HG02870 (cell line): Measurements from ENCODE around the gene USP2.

Experiments
- ATAC-seq: cut with Tn5 transposase; IDR thresholded peaks from one replicate; pipeline ENCODE4 v1.9.1; 2021; ENCODE audit warnings: mild to moderate bottlenecking, moderate library complexity; ENCODE audit not compliant: unreplicated experiment

Gene USP2, protein sequence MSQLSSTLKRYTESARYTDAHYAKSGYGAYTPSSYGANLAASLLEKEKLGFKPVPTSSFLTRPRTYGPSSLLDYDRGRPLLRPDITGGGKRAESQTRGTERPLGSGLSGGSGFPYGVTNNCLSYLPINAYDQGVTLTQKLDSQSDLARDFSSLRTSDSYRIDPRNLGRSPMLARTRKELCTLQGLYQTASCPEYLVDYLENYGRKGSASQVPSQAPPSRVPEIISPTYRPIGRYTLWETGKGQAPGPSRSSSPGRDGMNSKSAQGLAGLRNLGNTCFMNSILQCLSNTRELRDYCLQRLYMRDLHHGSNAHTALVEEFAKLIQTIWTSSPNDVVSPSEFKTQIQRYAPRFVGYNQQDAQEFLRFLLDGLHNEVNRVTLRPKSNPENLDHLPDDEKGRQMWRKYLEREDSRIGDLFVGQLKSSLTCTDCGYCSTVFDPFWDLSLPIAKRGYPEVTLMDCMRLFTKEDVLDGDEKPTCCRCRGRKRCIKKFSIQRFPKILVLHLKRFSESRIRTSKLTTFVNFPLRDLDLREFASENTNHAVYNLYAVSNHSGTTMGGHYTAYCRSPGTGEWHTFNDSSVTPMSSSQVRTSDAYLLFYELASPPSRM

DNA sequence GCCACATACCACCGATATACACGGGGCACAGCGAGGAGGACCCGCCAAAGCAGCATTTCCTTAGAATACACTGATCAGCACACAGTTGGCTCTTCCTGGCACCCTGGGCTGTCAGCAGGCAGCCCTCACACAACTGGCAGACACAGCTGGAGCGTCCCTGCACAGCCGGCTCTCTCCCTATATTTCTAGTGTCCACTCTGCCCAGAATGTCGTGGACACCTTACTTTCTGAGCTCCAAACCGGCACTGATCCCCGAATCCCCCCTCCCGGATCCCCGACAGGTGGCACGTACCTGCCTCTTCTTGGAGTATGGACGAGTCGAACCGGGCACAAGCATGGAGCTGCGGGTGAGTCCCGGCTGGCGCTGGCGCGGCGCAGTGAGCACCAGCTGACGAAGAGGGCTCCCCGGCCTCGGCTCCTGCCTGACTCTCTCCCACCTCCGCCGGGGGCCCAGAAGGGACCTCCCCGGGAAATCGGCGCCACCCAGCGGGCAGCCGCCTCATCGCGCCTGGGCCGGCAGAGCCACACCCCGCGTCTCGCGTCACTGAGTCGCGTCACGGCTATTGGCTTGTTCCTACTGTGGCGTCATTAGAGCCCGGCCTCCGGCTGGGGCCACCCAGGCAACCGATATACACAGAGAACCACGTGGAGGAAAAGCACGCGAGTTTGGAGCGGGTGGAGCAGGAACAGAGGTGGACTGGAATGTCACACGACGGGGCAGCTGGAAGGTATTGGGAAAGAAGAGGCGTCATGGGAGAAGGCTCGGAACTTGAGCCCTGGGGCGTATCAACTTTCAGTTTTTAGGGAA lies at the start of gene USP2:
USP2 (minus strand) TSS at position 510 of the 808 bp plus-strand sequence. CDS start 8,210 bp downstream, outside the sequence.
- ATAC-seq = peak; percentile 98

DNA sequence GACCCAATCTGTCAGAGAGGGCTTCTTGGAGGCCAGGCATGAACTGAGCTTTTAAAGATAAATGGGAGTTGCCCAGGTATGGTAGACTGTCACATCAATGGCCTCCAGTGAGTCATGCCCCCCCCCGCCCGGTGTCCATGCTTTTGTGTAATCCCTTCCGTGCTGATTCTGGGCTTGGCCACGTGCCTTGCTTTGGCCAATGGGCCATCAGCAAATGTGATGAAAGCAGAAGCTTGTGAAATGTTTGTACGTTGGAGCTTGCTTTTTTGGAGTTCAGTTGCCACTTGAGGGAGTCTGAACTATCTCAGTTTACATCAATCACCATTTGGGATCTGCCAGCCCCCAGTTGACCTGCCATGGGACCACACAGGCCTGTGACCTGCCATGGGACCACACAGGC lies 45.8 kb upstream of the USP2 start:
- ATAC-seq = no peak

DNA sequence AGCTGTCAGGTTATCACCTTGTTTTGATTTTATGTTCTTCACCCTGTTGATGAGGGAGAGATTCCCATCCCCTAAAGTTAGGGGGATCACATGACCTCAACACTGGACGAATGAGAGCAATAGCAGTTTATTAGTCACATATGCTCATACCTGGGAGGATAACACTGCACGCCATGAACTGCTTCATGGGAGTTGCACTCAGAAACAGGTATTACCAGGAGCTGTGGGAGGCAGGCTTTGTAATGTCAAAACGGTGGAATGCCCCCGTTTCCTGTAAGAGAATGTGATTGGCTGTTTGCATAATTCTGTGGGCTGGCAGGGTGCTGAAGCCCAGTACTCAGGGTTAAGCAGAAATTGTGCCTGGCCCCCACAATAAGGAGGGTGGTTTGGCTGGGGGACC lies 44.7 kb upstream of the USP2 start:
- no peak for ATAC-seq

DNA sequence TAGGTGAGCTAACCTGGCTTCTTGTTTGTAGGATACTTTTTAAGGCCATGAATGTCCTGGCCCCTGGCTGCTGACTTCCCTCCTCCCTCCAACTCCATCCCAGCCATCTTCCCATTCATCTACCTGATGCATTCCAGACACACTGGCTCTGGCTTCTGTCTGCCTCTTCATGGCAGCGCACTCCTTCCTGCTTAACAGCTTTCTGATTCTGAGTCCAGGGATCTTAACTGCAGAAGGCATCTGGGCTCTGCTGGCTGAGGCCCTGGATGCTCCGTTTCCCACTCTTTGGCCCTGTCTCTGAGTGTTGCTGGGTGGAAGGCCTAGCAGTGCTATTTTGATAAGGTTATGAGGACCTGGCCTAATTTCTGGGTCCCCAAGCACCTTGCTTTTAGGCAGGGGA lies 43.3 kb upstream of the USP2 start:
- ATAC-seq = no peak

DNA sequence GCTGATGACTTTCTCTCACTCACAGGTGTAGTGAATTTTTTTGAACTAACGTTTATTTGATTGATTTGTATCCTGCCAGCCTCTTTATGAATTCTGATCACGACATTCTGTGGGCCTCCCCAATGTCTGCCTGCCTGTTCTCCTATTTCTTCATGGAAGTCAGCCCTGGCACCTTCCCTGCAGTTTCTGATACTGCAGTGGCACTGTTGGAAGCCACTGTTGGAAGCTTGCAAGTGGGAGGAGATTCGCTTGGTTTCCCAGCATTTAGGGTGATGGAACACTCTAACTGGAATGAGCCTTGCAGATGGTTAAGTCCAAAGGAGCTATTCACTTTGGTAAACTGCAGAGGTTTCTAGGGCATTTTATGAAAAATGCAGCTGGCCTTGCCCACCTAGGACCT lies 42.8 kb upstream of the USP2 start:
- no peak for ATAC-seq

DNA sequence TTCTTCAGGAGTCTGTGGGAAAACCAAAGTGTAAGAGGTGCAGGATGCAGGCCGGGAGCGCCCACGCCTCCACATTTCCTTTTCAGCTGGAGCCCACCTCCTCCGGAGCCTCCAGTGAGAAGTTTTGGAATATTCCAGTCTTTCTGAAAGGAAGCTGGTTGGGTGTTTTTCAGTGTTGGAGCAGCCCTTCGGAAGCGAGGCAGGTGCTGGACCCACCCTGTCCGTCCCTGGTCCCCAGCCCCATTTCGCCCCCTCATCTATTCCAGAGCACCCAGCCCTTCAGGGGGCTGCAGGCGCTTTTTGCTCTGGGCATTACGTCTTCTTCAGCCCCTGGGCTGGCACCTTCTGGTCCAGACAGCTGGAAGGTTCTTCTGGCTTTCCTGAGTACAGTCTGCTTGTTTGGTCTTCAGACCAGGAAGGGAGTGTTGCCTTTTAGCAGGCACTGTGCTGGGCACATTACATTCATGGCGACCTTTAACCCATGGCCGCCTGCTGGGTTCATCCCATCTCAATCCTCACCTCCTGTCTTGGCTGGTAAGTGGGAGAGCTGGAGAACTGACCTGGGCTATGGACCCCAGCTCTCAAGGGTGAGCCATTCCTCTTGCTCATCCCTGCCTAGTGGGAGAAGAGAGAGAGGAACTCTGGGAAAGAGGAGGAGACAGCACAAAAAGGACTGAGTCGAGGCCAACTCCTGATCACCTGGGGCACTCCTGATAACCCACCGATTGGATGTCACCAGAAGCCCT lies 42.2 kb upstream of the USP2 start:
- ATAC-seq = no peak

DNA sequence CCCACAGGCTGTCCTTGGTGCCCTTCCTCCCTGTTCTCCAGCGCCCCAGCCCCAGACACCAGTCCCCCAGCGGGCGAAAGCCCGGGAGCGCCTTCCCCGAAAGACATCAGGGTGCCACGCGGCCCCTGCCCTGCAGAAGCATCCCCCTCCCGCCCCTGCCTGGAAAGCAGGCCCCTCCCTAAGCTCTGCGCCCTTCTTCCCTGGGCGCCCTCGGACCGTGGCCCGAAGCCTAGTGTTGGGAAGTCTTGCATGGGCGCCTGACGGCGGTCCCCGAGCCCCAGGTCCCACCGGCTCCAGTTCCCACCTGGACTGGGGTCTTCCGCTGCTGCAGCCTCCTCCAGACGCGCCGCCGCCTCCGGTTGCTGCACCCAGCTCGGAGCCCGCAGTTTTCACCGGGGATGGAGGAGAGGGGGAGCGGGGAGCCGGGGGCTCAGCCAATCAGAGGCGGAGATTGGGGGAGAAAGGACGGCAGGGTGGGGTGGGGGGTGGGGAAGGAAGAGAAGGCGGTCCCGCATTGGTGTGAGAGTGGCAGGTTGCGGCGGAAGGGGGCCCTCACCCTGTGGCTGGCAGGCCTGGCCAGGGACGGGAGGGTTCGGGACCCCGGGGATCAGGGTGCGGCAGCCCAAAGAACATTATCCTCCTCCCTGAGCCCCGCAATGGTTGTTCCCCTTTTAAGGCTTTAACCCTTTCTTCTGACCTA lies 41.5 kb upstream of the USP2 start, which contains the start of gene THY1:
THY1 (minus strand) TSS at position 364 of the 700 bp plus-strand sequence. CDS start 2,267 bp downstream, outside the sequence.
- no peak for ATAC-seq

DNA sequence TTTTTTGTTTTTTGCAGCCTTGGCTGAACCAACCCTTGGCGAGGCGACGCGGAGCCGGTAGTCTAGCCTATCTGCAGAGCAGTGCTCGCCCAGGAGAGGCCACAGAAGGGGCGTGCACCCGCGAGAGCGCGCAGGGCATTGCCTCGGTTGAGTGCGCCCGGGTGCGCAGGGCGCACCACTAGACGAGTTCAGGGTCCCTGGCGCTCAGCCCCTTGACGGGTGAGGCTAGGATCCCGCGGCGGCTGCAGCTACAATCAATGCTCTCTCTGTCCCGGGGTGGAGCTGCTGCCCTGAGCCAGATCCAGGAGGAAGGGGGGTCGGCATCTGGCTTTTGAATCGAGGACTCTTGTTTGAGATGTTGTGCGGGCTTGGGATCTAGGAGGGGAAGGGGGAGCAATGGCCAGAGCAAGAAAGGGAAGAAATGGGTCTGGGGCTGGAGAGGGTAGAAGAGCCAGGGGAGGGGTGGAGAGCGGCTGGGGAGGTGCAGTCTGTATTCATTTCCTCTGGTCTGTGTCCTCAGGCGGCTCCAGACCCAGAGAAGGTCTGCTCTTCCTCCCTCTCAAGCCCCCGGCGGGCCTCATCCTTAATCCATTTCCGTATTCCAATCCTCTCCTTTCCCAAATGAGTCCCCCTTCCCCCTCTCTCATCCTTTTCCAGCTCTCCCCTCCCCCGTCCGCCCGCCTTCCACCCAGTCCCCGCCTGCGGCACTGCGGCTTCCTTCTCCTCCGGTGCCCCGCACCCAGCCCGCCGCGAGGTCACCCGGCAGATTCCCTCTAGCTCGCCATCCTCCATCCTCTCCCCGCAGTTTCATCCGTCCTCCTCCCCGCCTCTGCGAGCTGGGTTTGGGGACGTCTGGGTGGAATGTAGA lies 40.7 kb upstream of the USP2 start:
- ATAC-seq = no peak

DNA sequence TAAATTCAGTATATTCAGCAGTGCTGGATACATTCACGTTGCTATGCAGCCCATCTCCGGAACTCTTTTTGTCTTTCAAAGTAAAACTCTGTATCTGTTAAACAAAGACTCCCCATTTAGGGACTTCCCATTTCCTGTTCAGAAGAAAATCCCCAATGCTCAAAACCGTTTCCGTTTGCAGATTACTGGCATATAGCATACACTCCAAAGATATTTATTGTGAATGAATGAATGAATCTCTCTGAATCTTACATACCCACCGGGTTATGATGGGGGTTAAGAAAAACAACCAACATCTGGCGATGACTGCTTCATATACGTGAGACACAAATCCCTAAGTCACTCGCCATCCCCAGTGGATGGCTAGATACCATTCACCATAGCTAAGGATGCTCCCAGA lies 39.9 kb upstream of the USP2 start:
- no peak for ATAC-seq

DNA sequence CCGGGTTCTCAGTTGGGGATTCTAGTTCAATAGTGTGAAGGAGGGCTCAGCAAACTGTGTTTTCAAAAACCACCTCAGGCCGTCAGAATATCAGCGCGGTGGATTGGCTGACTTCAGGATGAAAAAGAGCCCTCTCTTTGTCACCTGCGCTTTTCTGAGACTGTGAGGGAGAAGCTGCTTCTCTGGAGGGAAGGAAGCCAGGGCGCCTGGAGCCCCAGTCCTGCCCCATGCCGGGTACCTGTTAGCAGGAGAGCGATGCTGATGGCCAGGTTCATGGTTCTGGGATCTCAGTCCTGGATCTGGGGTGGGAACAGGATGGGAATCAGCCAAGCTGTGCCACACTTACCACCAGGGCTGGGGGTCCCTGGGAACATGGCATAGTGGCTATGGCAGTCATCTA lies 39.1 kb upstream of the USP2 start:
- ATAC-seq = no peak

DNA sequence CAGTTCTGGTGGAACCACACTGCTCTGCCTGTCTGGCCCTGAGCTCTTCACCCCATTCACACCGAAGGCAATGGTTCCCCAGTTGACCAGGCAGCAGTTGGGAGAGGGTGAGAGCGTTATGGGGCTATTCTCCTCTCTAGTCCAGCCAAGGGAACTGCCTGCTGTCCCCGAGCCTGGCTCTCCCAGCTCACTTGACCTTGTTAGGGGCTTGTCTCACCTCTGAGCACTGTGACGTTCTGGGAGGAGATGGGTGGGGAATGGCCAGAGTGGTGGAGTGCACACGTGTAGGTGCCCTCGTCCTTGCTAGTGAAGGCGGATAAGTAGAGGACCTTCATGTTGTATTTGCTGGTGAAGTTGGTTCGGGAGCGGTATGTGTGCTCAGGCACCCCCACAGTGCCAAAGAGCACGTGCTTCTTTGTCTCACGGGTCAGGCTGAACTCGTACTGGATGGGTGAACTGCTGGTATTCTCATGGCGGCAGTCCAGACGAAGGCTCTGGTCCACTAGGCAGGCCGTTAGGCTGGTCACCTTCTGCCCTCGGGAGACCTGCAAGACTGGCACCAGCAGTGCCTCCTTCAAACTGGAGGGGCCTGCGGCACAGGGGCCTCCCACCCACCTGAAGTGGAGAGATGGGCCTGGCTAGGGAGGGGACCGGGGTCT lies 38.5 kb upstream of the USP2 start:
- ATAC-seq = no peak

DNA sequence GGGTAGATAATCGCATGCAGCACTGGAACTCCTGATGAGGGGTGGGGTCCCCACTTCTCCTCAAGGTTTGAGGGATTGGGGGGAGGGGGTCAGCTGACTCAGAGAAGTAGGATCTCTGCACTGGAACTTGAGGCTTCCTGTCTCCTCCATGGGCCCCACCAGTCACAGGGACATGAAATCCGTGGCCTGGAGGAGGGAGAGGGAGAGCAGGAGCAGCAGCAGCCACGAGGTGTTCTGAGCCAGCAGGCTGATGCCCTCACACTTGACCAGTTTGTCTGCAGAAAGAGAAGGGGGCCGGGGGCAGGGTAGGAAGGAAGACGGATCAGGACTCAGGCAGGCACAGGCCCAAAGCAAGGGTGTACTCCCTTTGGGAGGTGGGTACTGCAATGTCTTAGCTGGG lies 37.8 kb upstream of the USP2 start:
- no peak for ATAC-seq

DNA sequence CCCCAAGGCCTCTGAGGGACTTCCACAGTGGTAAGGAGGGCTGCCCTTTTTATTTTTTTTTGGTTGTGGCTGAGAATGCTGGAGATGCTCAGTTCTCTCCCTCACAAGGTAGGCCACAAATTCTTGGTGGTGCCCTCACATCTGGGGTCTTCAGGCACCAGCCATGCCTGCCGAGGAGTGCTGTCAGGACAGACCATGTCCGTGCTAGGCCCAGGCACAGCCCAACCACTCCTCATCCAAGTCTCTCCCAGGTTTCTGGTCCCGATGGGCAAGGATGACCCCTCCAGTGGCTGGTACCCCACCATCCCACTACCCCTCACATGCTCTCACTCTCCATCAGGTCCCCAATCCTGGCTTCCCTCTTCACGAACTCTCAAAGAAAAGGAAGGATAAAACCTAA lies 37.3 kb upstream of the USP2 start:
- ATAC-seq = no peak

DNA sequence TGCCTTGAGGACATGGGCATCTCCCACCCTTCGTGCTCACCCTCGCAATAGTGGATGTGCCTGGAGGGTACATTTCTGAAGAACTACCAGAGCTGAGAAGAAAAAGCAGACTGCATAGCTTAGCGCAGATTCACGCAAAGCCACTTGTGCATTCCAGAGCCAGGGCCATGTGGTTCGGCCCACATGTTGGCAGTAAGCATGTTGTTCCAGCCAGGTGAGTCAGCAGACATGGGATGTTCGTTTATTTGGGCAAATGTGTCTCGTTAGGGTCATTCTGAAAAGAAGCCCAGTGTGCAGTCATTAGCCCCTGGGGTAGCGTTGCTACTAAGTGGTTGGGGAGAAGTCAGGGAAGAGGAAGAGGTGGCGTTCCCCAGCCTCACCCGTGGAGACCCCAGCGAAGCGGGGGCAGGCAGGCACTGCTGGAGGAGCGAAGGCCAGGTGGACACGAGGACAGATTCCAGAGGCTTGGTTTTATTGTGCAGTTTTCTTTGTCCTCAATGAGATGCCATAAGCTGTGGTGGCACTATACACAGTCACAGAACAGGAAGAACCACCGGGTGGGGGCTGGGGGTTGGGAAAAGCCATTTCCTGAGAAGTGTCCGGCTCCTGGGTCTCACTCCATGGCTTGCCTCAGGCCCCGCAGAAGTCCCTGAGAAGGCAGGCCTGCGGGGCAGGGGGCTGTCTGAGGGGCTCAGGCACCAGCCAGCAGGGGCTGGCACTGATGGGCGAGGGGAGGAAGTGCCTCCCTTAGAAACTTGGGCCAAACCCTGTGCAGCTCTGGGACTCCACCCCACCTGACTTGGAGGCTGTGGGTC lies 36.4 kb upstream of the USP2 start:
- no peak for ATAC-seq

DNA sequence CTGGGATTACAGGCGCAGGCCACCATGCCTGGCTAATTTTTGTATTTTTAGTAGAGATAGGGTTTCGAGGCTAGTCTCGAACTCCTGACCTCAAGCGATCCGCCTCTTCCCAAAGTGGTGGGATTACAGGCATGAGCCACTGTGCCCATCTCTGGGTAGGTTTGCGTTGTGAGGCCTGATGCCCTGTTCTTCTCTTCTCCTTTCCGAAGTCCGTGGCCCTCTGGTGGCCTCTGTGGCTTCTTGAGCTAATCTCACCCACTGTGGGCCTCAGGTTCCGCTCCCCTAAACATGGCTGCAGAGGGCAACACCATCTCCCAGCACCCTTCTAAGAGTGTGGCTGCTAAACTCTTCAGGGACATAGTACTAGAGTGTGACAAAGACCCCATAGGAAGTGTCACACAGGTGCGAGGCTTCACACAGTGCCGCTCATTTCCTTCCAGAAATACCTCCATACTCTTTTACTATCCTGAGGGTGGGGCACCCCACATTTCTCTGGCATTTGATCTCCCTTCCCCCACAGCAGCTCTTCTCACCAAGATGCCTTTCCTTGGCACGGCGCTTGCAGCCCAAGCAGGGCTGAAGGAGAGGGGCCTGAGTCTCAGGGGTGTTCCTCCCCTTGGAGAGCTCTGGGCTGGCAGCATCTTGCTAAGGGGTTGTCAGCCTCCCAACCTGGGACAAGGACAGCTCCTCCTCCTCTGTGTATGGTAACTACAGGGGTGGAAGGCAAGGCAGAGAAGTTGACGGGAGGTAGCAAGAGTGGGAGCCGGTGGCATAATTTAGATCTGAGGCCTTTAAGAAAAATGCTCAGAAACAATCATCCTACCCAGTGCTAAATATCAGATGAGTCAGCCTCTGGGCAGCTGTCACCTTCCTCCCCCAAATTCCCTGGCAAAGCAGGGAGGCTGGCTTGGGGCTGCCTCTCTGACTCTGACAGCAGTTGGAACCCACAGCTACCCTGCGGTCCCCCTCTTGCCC lies 35.4 kb upstream of the USP2 start:
- no peak for ATAC-seq

DNA sequence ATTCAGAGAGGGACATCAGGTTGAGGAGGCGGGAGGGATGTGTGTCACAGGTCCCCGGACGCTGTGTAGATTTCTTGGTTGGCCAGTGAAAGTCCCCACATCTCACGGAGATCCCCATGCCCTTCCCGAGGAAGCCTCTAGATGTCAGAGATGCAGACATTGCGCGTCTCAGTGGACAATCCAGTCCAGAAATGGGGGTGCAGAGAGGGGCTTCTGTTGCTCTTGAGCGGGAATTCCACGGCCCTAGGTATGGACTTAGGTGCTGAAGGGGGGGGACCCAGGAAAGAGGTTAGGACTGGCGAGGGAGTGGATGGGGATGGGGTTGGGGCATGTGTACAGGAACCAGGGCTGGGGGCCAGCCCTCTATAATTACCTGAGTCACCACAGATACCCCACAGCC lies 34.5 kb upstream of the USP2 start:
- ATAC-seq = no peak

DNA sequence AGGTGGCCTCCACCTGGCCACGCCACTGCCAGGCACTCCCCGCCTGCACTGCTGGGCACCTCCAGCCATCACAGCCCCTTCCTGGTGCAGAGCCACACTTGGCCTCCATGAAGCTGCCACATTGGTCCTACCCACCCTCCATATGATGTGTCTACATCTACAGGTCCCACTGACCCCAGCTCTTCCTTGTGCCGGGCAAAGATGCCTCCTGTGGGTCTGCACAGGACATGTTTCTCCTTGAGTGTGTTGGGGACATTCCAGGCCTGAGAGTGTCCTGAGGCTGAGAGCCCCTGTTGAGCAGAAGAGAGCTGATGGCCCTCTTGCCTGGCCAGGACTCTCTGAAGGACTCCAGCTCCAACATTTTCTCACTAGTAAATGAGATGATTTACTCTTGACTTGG lies 34.0 kb upstream of the USP2 start:
- ATAC-seq = no peak
